ENCODE results near the gene FKBP10. TPM values are rescaled to one million over a fixed set of nuclear protein-coding genes. Genes with fewer than 3 reads are reported as not detected.
A peak's percentile ranks its signal among the peaks of the same experiment; 100 is the strongest.
"Not testable (repeated sequence)": the region's sequence is repeated elsewhere in the genome, so short reads cannot be mapped to it uniquely, and the experiment has no call there.

FKBP10 gene
- total RNA-seq, 1 experiment from 2014 or later, result 68.0 TPM

DNA sequence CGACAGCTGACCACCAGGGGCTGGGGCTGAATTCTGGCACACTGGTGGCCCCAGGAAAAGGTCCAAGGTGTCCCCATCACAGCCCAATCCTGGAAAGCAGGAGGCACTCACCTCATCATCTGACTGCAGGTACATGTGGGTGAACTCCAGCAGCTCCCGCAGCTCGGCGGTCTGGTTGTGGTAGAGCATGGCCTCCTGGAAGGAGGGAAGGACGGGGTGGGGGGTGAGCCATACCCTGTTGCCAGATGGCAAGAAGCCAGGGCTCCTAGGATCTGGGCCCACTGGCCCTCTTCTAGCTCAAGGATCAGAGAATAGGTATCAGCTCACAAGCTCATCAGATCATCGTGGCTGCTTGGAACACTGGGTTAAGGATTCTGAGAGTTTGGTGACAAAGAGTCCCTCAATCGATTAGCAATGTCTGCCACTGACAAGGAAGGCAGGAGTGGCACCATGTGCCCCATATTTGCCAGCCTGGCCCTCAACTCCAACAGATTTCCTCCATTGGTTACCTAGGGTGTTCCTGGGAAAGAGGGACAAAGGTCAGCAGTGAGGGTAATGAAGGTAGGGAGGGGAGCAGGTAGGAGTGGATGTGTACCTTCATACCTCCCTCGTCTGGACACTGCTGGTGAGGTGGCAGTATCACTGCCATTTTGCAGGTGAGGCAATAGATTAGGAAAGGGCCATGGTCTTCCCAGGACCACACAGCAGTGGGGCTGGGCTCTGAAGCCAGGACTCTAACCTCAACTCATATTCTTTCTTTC lies 5.9 kb upstream of the FKBP10 start:
- no peak for DNase-seq (ENCODE audit: low spot score)

DNA sequence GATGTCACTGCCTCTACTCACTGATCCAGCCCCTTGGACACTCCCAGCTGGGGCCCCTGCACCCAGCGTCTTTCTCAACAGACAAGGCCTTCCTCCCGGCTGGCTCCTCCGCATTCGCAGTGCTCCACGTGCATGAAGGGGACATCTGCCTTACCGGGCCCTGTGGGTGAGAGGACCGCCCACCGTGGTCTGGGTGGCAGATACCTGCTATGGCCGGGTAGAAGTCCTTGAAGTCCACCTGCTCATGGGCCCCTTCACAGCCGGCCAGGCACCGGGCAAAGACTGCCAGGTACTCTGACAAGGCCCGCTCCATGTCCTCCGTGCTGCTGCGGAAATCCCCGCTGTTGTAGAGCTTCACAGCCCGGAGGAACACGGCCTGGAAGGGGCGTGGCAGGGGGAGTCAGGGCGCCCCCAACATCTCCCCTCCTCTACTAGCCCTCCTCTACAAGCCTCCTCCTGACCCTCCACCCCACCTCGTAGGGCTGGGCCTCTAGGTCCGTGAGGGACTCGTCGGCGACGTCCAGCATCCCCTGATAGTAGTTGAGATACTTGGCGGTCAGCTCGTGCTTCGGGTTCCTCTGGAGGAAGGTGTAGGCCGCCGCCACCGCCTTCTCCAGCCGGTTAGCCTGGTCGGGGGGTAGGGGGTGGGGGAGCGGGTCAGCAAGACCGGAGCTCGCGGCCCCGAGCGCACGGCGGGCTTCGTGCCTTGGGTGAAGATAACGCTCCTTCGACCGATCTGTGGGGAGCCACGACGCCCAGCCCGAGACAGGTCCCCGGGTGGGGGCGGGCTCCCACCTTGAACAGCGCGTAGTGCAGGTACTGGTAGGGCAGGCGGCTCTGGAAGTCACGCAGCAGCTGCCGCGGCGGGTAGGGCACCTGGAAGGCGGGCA lies 1.9 kb upstream of the FKBP10 start:
- no peak for DNase-seq (ENCODE audit: low spot score)

GRCh38 chr17:41811549-41812380 lies 1.0 kb upstream of the FKBP10 start, which contains the start of gene P3H4:
P3H4 (minus strand) TSS chr17:41811949; CDS start chr17:41811915, 34 bp downstream.
- peak; percentile 84 for DNase-seq (ENCODE audit: low spot score)

- DNase-seq (ENCODE audit: low spot score), result no peak
Observed at GRCh38 chr17:41813152-41813680, 412 bp downstream of the FKBP10 start.

GRCh38 chr17:41813699-41814124 lies 908 bp downstream of the FKBP10 start:
- no peak for DNase-seq (ENCODE audit: low spot score)

- no peak for DNase-seq (ENCODE audit: low spot score)
Observed at GRCh38 chr17:41814195-41814594, 1.4 kb downstream of the FKBP10 start.

DNA sequence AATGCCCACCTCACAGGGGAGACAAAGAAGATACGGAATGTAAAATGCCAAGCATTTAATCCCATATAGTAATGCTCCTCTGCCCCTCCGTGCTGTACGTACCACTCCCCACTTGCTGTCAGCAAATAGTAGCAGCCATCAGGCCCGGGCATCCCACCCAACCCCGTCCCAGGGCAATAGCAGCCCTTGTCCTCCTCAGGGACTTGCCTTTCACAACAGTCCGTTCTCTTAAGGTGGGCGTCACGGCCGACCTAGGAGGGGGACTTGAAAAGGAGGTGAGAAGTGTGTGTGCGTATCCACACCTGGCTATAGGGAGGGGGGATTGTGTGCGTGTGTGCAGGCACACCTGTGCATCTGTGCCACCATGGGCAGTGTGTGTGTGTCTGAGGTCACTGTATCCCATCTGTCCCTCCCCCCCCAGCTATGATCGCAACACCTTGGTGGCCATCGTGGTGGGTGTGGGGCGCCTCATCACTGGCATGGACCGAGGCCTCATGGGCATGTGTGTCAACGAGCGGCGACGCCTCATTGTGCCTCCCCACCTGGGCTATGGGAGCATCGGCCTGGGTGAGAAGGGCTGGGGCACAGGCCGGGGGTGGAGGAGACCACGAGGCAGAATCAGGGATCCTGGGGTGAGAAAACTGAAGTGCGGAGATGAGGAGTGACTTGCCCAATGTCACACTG lies 4.0 kb downstream of the FKBP10 start:
- no peak for DNase-seq (ENCODE audit: low spot score)

GRCh38 chr17:41818024-41818423 lies 5.2 kb downstream of the FKBP10 start:
- DNase-seq (ENCODE audit: low spot score), result no peak

- DNase-seq (ENCODE audit: low spot score), result no peak
Observed at GRCh38 chr17:41821776-41822175, 9.0 kb downstream of the FKBP10 start.

DNA sequence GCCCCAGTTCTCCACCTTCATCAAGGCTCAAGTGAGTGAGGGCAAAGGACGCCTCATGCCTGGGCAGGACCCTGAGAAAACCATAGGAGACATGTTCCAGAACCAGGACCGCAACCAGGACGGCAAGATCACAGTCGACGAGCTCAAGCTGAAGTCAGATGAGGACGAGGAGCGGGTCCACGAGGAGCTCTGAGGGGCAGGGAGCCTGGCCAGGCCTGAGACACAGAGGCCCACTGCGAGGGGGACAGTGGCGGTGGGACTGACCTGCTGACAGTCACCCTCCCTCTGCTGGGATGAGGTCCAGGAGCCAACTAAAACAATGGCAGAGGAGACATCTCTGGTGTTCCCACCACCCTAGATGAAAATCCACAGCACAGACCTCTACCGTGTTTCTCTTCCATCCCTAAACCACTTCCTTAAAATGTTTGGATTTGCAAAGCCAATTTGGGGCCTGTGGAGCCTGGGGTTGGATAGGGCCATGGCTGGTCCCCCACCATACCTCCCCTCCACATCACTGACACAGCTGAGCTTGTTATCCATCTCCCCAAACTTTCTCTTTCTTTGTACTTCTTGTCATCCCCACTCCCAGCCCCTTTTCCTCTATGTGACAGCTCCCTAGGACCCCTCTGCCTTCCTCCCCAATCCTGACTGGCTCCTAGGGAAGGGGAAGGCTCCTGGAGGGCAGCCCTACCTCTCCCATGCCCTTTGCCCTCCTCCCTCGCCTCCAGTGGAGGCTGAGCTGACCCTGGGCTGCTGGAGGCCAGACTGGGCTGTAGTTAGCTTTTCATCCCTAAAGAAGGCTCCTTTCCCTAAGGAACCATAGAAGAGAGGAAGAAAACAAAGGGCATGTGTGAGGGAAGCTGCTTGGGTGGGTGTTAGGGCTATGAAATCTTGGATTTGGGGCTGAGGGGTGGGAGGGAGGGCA lies 9.7 kb downstream of the FKBP10 start:
- no peak for DNase-seq (ENCODE audit: low spot score)

- DNase-seq (ENCODE audit: low spot score), result no peak
Observed at GRCh38 chr17:41823141-41823524, 10.3 kb downstream of the FKBP10 start.

DNA sequence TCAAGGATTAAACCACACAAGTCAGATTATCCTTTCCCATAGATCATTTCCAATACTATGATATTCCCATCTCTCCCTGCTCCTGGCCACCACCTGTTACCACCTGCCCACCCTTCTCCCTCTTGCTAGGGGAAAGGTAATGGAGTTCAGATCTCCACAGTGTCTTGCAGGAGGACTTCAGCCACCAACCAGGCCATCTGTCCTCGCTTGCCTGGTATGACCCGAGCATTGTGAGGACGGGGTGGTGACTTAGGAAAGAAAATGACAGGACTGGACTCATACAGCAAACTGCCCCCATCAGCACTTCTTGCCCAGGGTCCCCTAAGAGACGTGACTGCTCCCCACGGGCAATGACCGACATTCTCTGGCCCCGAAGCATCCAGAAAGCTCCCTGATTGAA lies 10.8 kb downstream of the FKBP10 start:
- no peak for DNase-seq (ENCODE audit: low spot score)

- DNase-seq (ENCODE audit: low spot score), result no peak
Observed at GRCh38 chr17:41824086-41824485, 11.3 kb downstream of the FKBP10 start.

GRCh38 chr17:41825175-41825845 lies 12.5 kb downstream of the FKBP10 start:
- DNase-seq (ENCODE audit: low spot score), result no peak

GRCh38 chr17:41829961-41830360 lies 17.2 kb downstream of the FKBP10 start:
- not testable (repeated sequence) for DNase-seq (ENCODE audit: low spot score)

- no peak for DNase-seq (ENCODE audit: low spot score)
Observed at GRCh38 chr17:41835214-41835799, 22.5 kb downstream of the FKBP10 start.

DNA sequence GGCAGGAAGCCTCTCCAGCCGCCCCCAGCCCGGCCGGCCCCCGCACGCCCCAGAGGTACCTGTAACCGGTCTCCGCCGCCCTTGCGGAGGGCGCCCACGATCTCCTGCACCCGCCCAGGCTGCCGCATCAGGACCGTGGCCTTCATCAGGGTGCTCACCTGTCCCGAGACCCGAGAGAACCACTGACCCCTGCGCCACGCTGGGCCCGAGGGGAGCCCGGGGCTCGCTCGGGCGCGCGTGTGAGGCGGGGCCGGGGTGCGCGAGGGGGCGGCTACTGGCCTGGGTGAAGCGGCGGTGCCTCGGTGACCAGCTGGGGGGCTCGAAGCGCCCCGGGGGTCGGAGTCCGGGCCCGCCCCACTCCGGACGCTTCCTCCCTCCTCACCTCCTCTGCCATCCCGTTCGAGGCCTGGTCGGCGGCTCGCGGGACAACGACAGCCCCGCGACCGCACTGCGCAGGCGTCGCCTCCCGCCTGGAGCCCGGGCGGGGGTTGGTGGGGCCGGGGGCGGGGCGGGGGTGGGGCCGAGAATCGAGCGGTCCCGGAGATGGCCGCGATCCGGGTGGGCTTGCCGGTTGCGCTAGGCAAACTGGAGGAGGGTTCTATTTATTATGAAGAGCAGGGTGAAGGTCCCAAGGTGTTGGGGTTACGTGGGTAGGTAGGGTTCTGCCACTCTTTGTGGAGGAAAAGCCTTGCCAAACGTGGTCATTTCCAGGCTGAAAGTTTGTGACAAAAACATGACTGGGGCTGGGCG lies 23.2 kb downstream of the FKBP10 start, which contains the start of gene NT5C3B:
Gene NT5C3B, minus strand, starts transcription at position 433 of the 750 bp plus-strand sequence. Its CDS starts 39 bp downstream, at position 394.
- DNase-seq (ENCODE audit: low spot score), result peak; percentile 25
